HG03521 (cell line): ENCODE measurements around the gene PGAM4.
"Not testable (repeated sequence)": the region's sequence is repeated elsewhere in the genome, so short reads cannot be mapped to it uniquely, and the experiment has no call there.

Experiments
- ATAC-seq: cut with Tn5 transposase; IDR thresholded peaks from one replicate; pipeline ENCODE4 v1.9.1; 2021; ENCODE audit warnings: mild to moderate bottlenecking, moderate library complexity; ENCODE audit not compliant: unreplicated experiment

PGAM4 gene

GRCh38 chrX:77930581-77930980, 38.9 kb downstream of the PGAM4 start:
- ATAC-seq, result no peak

GRCh38 chrX:77925764-77926163, 43.7 kb downstream of the PGAM4 start:
- ATAC-seq, result no peak

- no peak for ATAC-seq
Observed at GRCh38 chrX:77924320-77924859, 45.0 kb downstream of the PGAM4 start.

- no peak for ATAC-seq
Observed at GRCh38 chrX:77922787-77923186, 46.7 kb downstream of the PGAM4 start.

GRCh38 chrX:77919370-77919769, 50.1 kb downstream of the PGAM4 start:
- not testable (repeated sequence) for ATAC-seq

- no peak for ATAC-seq
Observed at GRCh38 chrX:77918568-77918967, 50.9 kb downstream of the PGAM4 start.
